Uterus (tissue), 2 donors: Measurements from ENCODE around the gene UBE2N.

Source experiments
- CTCF ChIP-seq, 4 experiments: fragments of 200-600 bp in 2 of 4; fragments of 450-650 bp in 2 of 4; sonication (generic) in 2 of 4; IDR thresholded peaks; one replicate each; pipeline ENCODE4 v1.5.1; 2016 to 2019; ENCODE audit warnings: antibody characterized with exemption in 4 of 4, mild to moderate bottlenecking in 2 of 4, moderate library complexity in 1 of 4
- POLR2A ChIP-seq, 2 donors: fragments of 450-650 bp; IDR thresholded peaks; one replicate each; pipeline ENCODE4 v1.6.1; 2016; ENCODE audit warnings: antibody characterized with exemption in 2 of 2, mild to moderate bottlenecking in 1 of 2, moderate library complexity in 1 of 2

GRCh38 chr12:93358821-93359220 is 82.9 kb downstream of the UBE2N start:
- TF ChIP-seq CTCF (IDR thresholded peaks at IDR 0.05): no peak
- no peak for TF ChIP-seq POLR2A (IDR thresholded peaks at IDR 0.05)
